NT2/D1 (cell line): Measurements from ENCODE around the gene ZBTB20.

ENCODE experiments used
- YY1 ChIP-seq: IDR thresholded peaks from 2 replicates; pipeline ENCODE4 v1.6.1; 2011; ENCODE audit not compliant: insufficient read length, insufficient read depth
- ZNF274 ChIP-seq: IDR thresholded peaks from 2 replicates; pipeline ENCODE4 v1.6.1; 2011; ENCODE audit warnings: mild to moderate bottlenecking, low read depth, low read length

GRCh38 chr3:115100806-115101205 lies 46.3 kb downstream of the ZBTB20 start:
- no peak for TF ChIP-seq YY1
- no peak for TF ChIP-seq ZNF274
